D721Med (cell line): ENCODE data around the gene SOS1.
A peak's percentile ranks its signal among the peaks of the same experiment; 100 is the strongest.
"Not testable (repeated sequence)": the region's sequence is repeated elsewhere in the genome, so short reads cannot be mapped to it uniquely, and the experiment has no call there.

Experiments
- DNase-seq: peaks from one replicate; pipeline ENCODE4 v3.0.0; 2011; ENCODE audit warnings: low spot score; ENCODE audit not compliant: insufficient read length
- FAIRE-seq: peaks from 2 replicates; lab custom pipeline; 2011; peaks lifted over from hg19 to GRCh38; lab: Jason Lieb, UNC
- CTCF ChIP-seq: IDR thresholded peaks from 2 replicates; pipeline ENCODE4 v1.5.1; 2012; ENCODE audit warnings: mild to moderate bottlenecking, control low read depth; ENCODE audit not compliant: insufficient read depth; ENCODE audit errors: missing control alignments

SOS1 gene

GRCh38 chr2:39059366-39059952 lies 61.4 kb downstream of the SOS1 start:
- DNase-seq (no peak), FAIRE-seq (no peak)
- peak; percentile 70 for TF ChIP-seq CTCF

- FAIRE-seq (no peak), DNase-seq (no peak)
- TF ChIP-seq CTCF: no peak
Observed at GRCh38 chr2:39058101-39058500, 62.8 kb downstream of the SOS1 start.

- DNase-seq, FAIRE-seq: not testable (repeated sequence)
Observed at GRCh38 chr2:39052665-39053064, 68.2 kb downstream of the SOS1 start.

GRCh38 chr2:39050109-39050508 lies 70.7 kb downstream of the SOS1 start:
- FAIRE-seq: no peak
- DNase-seq: no peak
- TF ChIP-seq CTCF: no peak

- no peak for DNase-seq
- no peak for TF ChIP-seq CTCF
Observed at GRCh38 chr2:39039072-39039471, 81.8 kb downstream of the SOS1 start.

GRCh38 chr2:39033980-39034379 lies 86.9 kb downstream of the SOS1 start:
- FAIRE-seq (no peak), DNase-seq (no peak)
- TF ChIP-seq CTCF: no peak

More at GRCh38 chr2:39039072-39039471, 81.8 kb downstream of the SOS1 start:
- FAIRE-seq: no peak

GRCh38 chr2:39027421-39027820 lies 93.4 kb downstream of the SOS1 start:
- no peak for FAIRE-seq
- DNase-seq: no peak
- TF ChIP-seq CTCF: no peak

- TF ChIP-seq CTCF: no peak
- no peak for FAIRE-seq
- no peak for DNase-seq
Observed at GRCh38 chr2:39024833-39025232, 96.0 kb downstream of the SOS1 start.
